T follicular helper cell (primary cell): ENCODE results near the gene SH3PXD2B.
"Not testable (repeated sequence)": the region's sequence is repeated elsewhere in the genome, so short reads cannot be mapped to it uniquely, and the experiment has no call there.

ENCODE experiments used
- DNase-seq: peaks from one replicate; pipeline ENCODE4 v3.0.0-alpha.2; 2020; ENCODE audit warnings: low read depth

The SH3PXD2B gene

DNA sequence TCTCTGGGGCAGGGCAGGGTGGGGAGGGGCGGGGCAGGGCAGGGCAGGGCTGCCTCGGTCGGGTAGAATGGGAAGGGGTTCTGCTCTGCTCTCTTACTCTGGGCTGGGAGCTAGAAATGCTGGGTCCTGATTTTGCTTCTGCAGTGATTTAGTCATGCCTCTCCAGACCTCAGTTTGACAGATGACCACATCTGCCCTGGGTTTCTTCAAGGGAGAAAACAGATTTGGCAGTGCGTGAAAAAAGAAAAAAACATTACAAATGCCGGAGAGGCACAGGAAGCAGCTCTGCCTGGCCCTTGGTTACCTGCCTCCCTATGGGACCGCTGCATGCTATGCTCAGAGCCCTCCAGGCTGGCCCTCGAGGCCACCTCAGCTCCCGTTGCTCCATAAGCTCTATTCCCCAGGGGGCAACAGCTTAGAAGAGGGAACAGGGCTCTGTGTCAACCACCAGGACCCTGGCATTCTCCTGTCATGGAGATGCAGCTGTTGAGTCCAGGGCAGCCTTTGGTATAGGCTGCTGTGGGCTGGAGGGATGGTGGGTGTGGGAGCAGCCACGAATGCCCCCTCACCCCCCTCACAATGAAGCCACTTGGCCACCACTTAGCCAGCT is 117.5 kb downstream of the SH3PXD2B start:
- no peak for DNase-seq

DNA sequence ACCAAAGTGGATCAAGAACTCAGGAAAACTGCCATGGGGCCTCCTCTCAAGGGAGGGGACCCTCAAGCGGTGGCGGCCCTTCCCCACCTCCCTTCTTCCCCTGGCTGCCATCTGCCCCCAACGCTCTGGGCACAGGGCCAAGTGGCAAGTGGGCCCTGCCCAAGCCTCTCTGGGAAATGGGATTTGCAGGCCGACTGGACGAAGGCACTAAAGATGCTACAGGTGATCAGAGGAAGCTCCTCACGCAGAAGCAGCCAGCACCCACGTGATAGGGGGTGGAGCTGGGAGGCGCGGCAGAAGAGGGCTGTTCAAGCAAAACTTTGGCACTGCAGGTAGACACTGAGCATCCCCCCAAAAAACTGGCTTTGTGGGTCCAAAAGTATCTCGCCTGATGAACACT is 118.1 kb downstream of the SH3PXD2B start:
- no peak for DNase-seq

DNA sequence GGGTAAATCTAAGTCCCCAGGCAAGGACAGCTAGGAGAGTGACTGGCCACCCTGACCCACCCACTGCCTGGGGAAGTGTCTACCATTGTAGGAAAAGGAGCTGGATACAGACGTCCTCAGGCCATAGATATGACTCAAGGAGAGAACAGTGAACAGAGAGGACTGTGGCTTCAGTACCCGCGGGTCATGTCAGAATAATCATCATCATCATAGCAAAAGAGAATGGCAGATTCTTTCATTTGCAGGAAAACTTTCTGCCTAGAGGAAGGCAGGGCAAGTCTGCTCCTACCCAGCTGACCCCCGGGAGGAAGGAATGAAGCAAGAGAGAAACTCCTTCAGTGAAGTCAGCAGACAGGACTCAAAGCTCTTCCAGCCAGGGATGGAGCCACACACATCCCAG is 118.6 kb downstream of the SH3PXD2B start:
- no peak for DNase-seq

DNA sequence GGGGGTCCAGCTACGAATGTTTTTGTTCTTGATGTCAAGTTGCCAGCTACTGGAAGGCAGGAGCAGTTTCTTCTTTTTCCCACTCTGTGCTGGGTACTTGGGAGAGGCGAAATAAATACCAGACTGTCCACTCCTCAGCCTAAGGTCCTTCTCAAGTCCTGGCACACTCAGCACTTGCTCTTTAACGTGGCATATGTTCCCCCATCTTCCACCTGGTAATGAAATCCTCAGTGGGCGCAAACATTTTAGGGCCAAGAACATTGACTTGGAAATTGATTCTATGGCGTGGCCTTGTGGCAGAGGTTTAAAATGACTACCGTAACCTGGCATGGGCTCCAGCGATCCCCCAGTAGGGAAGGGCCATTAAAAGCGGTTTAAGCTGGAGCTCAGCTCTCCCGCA is 119.7 kb downstream of the SH3PXD2B start:
- no peak for DNase-seq

DNA sequence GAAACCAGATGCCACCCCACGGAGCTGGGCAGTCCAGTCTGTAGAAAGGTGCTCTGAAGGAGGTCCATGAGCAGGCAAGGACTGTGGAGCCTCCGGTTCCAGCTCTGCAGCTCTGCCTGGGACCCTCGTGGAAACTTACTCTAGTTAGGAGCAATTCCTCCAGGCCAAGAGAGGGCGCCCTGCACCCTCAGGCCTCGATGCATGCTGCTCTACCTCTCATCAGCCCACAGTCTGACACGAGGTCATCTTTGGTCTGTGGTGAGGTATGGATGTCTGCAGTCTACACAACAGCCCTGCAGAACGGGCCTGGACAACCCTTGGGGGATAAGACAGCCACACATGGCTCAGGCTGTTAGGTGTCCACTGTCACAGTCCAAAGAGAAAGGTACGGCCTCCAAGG is 120.1 kb downstream of the SH3PXD2B start:
- DNase-seq, result no peak

DNA sequence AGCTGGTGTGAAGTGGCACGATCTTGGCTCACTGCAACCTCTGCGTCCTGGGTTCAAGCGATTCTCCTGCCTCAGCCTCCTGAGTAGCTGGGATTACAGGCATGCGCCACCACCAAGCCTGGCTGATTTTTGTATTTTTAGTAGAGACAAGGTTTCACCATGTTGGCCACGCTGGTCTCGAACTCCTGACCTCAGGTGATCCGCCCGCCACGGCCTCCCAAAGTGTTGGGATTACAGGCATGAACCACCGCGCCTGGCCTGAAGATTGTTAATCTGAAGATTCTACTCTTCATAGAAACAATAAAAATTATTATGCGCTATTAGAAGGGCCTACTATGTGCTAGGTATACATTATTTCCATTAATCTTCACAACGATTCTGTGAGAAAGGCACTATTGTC is 127.4 kb downstream of the SH3PXD2B start:
- DNase-seq, result not testable (repeated sequence)

DNA sequence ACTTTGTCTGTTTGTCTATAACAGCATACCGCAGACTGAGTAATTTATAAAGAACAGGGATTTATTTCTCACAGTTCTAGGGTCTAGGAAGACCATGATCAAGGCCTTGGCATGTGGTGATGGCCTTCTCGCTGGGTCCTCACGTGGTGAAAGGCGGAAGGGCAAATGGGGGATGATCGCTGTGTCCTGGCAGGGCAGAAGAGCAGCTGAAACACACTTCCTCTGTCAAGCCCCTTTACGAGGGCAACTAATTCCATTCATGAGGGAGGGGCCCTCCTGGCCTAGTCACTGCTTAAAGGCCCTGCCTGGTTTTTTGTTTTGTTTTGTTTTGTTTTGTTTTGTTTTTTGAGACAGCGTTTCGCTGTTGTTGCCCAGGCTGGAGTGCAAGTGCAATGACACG is 128.9 kb downstream of the SH3PXD2B start:
- DNase-seq, result no peak

DNA sequence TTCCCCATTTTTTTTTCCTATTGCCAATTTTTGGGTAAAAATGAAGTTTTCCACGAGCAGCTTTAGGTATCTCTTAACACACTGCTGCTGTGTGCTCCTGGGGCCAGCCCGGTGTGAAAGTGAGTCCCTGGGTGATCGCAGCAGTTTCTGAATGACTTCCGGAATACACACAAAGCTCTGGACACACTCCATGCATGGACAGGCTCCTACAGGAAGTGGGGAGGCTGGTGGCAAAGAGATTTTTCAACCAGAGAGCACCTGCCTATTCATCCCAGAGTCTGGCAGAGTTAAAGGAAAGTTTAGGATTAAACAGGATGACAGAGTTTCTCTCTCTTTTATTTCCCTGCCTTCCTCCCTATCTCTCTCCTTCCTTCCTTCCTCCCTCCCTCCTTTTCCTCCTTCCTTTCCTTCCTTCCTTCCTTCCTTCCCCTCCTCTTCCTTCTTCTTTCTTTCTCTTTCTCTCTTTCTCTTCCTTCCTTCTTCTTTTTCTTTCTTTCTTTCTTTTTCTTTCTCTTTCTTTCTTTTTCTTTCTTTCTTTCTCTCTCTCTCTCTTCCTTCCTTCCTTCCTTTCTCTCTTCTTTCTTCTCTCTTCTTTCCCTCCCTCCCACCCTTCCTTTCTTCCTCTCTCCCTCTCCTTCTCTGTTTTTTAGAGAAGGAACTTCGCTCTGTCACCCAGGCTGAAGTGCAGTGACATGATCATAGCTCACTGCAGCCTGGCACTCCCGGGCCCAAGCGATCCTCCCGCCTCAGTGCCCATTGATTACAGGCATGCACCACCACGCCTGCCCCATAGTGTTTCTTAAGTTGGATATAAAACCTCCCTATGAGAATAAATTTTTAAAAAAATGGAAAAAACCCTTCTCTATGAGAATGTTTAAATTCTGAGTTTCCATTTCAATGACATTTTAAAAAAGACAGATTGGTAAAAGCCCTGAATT is 132.0 kb downstream of the SH3PXD2B start:
- no peak for DNase-seq

DNA sequence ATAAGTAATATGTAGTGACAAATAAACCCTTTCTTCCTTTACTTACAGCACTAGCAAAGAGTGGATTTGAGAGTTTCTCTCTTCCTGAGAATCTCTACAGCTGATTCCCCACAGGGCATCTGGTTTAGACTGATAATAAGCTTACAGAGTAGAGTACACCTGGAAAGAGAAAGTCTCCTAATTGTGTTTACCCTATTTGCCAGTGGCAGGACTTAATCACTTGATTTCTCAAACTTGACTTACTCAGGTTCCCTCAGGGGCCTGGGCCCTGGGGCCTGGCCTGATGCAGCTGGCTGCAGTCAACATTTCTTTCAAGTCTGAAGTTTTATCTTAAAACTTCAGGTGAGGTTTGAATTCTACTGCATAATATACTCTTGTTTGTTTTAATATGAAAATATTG is 132.7 kb downstream of the SH3PXD2B start:
- DNase-seq, result no peak

DNA sequence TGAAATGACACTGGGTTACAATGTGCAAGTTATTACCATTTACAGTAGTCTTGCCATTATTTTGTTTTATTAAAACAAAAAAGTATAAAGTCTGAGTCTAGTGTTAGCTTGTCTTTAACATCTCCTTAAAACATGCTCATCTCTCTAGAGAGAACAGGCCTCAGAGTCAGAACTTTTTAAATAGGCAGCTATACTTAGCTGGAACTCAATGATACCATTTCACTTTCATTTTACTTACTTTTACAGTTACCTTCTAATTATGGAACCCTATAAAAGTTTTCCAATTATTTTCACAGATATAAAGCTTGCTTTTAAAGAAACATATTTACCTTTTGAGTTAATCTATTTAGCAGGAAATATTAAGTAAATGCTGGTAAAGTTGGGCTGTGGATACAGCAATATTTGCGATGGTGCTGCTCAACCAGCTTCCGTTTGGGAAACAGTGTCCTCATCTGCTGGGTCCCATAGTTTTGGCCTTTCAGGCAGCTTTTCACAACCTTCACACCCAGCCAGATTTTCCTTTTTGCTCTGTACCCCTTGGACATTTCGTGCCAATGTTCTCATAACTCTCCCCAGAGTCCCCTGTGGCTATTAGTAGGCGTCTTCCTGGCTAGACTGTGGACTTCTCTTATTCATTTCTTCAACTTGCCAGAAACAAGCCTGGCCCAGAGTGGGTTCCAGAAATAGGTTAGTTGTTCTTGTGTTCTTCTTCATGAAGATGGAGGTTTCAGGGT is 134.4 kb downstream of the SH3PXD2B start:
- DNase-seq, result no peak

DNA sequence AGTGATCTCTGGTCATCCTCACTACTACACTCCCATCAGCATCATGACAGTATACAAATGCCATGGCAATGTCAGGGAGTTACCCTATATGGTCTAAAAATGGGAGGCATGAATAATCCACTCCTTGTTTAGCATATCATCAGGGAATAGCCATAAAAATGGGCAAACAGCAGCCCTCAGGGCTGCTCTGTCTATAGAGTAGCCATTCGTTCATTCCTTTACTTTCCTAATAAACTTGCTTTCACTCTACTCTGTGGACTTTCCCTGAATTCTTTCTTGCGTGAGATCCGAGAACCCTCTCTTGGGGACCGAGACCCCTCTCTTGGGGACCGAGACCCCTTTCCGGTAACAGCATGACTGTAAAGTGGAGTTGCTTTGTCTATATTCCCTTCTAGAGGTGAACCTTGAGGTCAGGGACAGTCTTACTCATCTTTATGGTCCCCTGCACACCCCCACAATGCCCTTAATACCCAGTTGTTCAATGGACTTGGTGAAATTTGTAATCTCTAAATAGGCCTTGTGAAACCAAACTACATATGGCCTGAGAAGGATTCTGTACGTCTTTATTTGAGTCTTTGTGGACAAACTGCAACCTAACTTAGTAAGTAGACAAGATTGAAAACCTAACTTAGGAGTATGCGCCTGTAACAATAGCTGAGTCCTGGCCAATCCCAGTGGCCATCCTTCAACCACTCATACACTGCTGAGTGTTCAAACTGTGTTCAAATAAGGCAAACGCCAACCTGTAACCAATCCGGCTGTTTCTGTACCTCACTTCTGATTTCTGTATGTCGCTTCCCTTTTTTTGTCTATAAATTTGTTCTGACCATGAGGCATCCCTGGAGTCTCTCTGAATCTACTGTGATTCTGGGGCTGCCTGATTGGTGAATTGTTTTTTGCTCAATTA is 138.5 kb downstream of the SH3PXD2B start:
- no peak for DNase-seq

DNA sequence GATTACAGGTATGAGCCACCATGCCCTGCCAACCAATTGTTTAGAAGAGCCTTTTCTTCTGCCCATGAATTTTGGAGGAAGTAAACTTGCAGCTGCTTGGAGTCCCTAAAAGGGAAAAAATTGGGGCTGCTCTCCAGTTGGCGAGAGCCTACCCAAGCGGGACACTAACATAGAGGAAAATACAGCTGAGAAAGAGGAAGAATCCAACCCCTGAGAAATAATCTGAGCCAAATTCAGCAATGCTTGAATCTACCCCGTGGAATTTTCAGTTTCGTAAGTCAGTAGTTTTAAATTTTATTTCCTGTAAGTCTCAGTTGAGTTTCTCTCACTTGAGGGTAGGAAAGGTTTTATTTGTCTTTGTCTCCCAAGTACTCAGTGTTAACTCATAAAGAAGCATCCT is 140.4 kb downstream of the SH3PXD2B start:
- DNase-seq, result no peak

DNA sequence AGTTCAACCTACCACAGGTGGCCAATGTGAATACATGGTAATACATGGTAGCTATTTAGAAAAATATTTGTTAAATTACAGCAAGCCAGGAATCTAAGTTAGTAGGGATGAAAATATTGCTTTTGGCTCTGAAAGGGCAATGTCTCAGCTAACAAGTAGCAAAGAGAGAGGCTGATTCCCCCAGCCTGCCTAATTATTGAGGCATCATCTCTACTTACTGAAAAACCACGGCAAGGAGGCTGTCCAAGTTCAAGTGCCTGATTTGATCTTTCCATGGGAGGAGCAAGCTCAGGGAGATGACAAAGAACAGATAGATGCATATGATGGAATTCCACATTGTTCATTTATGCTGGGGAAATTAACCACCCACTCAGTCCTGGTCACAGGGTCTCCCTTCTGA is 142.0 kb downstream of the SH3PXD2B start:
- DNase-seq, result no peak

DNA sequence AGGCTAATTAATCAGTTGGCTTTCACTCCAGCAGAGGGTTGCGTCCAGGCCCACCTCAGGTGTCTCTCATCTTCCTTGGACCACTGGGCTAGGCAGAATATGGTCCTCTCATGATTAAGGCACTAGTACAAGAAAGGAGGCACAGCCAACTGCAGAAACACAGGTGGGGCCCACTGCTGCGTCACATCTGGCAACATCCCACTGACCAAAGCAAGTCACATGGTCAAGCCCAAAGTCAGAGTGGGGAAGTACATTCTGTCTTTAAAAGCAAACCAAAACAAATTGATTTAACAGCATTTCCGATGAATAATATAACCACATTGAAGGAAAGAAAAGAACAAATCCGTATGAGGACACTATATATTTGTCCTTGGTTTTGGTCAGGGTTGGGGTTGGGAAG is 142.7 kb downstream of the SH3PXD2B start:
- DNase-seq, result no peak

DNA sequence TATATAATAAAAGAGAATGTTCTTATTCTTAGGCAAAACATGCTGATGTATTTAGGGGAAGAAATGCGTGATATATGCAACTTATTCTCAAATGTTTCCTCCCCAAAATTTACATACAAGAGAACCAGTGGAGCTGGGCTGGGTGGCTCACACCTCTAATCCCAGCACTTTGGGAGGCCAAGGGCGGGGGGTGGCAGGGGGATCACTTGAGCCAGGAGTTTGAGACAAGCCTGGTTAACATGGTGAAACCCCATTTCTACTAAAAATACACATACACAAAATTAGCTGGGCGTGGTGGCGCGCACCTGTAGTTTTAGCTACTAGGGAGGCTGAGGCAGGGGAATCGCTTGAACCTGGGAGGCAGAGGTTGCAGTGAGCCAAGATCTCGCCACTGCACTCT is 143.3 kb downstream of the SH3PXD2B start:
- no peak for DNase-seq

DNA sequence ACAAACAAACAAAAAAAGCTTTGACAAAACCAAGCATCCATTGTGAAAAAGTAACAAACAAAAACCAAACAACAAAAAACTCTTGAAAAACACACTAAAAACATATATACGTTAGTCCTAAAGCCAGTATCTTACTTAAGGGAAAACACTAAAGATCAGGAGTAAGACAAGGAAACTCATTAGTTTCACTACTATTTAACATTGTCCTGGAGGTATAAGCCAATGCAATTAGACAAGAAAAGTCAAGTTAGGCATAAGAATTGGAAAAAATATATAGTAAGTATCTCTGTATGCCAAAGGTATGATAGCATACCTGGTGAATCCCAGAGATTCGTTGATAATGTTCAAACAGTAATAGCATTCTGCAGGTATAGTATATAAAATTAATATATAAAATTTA is 148.9 kb downstream of the SH3PXD2B start:
- DNase-seq, result no peak

DNA sequence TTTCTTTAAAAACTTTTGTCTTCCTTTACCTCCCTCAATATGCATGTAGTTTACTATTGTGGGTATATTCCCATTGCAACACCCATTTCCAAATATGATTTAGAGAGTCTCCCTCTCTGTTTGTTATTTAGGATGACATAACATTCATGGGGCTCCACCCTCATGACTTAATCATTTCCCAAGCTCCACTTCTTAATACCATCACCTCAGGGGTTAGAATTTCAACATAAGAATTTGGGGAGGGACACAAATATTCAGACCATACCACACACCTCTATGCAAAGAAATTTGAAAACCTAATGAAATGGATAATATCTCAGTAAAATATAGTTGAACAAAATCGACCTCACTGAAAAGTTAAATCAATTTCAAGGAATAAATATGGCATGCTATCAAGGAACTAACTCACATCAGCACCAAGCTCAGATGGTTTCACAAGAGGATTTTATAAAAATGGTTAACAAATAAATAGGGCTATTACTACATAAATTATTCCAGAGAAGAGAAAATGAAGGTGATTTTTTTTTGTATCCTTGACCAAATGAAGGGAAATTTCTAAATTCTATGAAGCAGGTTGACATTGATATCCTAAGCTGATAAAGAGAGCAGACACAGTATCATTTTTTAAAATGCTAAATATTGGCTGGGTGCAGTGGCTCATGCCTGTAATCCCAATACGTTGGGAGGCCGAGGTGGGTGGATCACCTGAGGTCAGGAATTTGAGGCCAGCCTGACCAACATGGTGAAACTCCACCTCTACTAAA is 150.6 kb downstream of the SH3PXD2B start:
- no peak for DNase-seq

DNA sequence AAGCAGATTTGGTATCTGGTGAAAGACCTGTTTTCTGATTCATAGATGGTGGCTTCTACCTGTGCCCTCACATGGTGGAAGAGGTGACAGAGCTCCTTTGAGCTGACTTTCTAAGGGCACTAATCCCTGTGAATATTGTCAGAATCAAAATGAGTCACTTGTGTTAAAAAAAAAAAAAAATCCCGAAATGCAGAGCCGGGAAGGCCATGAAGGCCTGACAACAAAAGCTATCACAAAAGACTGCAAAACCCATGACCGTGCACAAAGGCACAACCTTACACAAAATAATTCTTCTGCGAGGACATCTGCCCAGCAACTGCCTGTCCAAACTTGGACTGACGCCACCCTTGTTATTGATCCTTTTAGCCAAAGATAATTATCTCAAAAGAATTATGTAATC is 151.2 kb downstream of the SH3PXD2B start:
- no peak for DNase-seq

DNA sequence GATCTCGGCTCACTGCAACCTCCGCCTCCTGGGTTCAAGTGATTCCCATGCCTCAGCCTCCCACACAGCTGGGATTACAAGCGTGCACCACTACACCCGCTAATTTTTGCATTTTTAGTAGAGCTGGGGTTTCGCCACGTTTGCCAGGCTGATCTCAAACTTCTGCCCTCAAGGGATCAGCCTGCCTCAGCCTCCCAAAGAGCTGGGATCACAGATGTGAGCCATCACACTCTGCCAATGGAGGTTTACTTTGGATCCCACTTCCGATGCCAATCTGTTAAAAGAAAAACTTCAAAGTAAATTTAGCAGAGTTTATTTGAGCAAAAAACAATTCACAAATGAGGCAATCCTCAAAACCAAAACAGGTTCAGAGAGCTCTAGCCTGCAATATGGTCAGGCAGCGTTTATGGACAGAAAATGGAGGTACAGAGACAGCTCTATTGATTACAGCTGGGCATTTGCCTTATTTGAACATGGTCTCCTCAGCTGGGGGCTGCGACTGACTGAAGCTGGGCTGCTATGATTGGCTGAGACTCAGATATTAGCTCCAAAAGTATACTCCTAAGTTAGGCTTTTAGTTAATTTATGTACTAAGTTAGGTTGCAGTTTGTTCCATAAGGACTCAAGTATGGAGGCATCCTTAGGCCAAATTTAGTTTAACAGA is 152.1 kb downstream of the SH3PXD2B start:
- DNase-seq, result no peak

DNA sequence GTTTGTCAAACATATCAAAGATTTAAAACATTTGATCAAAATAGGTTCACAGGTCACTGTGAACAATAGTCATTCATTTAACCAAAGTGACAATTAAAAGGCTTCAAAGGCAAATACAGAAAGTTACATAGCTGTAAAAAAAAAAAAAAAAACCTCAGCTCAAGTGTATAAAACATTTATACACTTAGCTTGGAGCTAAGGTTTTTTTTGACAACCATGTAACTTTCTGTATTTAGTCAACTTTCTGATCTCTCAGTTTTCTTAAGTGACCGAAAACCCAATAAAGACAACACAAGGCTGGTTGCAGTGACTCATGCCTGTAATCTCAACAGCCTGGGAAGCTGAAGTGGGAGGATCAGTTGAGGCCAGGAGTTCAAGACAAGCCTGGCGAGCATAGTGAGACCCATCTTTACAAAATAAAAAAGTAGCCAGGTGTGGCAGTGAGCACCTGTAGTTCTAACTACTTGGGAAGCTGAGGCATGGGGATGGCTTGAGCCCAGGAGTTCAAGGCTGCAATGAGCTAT is 154.3 kb downstream of the SH3PXD2B start:
- DNase-seq, result no peak
